Cardiac muscle cell (in vitro differentiated cells and primary cell): ENCODE measurements around the gene PIPOX. TPM values are rescaled to one million over a fixed set of nuclear protein-coding genes. Genes with fewer than 3 reads are reported as not detected.
"Not testable (repeated sequence)": the region's sequence is repeated elsewhere in the genome, so short reads cannot be mapped to it uniquely, and the experiment has no call there.

Experiments
- DNase-seq, 2 donors: peaks; one replicate each; pipeline versions ENCODE4 v3.0.0 to v3.0.0-alpha.2; 2010 to 2017; ENCODE audit warnings: low read depth in 1 of 2, low spot score in 1 of 2
- H3K27ac ChIP-seq: fragments of 200-600 bp; sonication (generic); 2 replicates; pipeline ENCODE4 v1.5.1; 2016
- H3K27me3 ChIP-seq: fragments of 200-600 bp; sonication (generic); 2 replicates; pipeline ENCODE4 v1.6.0; 2016; ENCODE audit warnings: control low read depth
- H3K36me3 ChIP-seq: fragments of 200-600 bp; sonication (generic); 2 replicates; pipeline ENCODE4 v1.5.1; 2016; ENCODE audit warnings: control low read depth
- H3K4me1 ChIP-seq: fragments of 200-600 bp; sonication (generic); 2 replicates; pipeline ENCODE4 v1.8.1; 2017; ENCODE audit warnings: low read depth, mild to moderate bottlenecking, mixed run types
- H3K4me3 ChIP-seq: fragments of 200-600 bp; sonication (generic); 2 replicates; pipeline ENCODE4 v1.5.1; 2016; ENCODE audit warnings: mild to moderate bottlenecking
- H3K9me3 ChIP-seq: fragments of 200-600 bp; sonication (generic); 2 replicates; pipeline ENCODE4 v1.5.1; 2017; ENCODE audit warnings: low read depth, mild to moderate bottlenecking, control low read depth
- CTCF ChIP-seq: IDR thresholded peaks from 2 replicates; pipeline ENCODE4 v1.5.1; 2012; ENCODE audit warnings: low read depth, mild to moderate bottlenecking, low read length
- polyA plus RNA-seq: library from polyadenylated mRNA; unstranded; fragments of >200 nt; fragmentation: Nextera tagmentation; extraction: Ambion mirVana; gene quantifications from 2 replicates; pipeline ENCODE4 v1.2.1, GENCODE V29; 2016
- total RNA-seq: library from RNA; depleted of rRNA; stranded (reverse); fragments of >200 nt; gene quantifications from 2 replicates; pipeline ENCODE4 v1.2.3, GENCODE V29; 2016

The PIPOX gene
- total and polyA plus RNA-seq, 2 experiments from 2014 or later: 5.3 to 6.5 TPM

- no peak for TF ChIP-seq CTCF
These were observed 37.4 kb downstream of the PIPOX start for GRCh38 chr17:29080323-29080722.

GRCh38 chr17:29080965-29081364, 38.0 kb downstream of the PIPOX start:
- Histone ChIP-seq H3K4me1 (no peaks in the 10 kb centered on the region), H3K27me3 (no peaks in the 10 kb centered on the region), H3K27ac (no peak overlapping the region), H3K36me3 (peaks cover 61% of the 10 kb centered on the region), H3K4me3 (no peak overlapping the region), H3K9me3 (no peaks in the 10 kb centered on the region)
- no peak for TF ChIP-seq CTCF
- no peak for DNase-seq

More at GRCh38 chr17:29080323-29080722, 37.4 kb downstream of the PIPOX start:
- no peak for DNase-seq
- Histone ChIP-seq H3K36me3 (peaks cover 60% of the 10 kb centered on the region), H3K9me3 (no peaks in the 10 kb centered on the region), H3K4me3 (no peak overlapping the region), H3K27ac (no peak overlapping the region), H3K4me1 (no peaks in the 10 kb centered on the region), H3K27me3 (no peaks in the 10 kb centered on the region)

GRCh38 chr17:29084541-29085146, 41.7 kb downstream of the PIPOX start:
- no peak for DNase-seq
- H3K36me3 ChIP-seq: peaks cover 61% of the 10 kb centered on the region
- H3K27ac ChIP-seq: no peak overlapping the region
- no peak overlapping the region for H3K4me3 ChIP-seq
- TF ChIP-seq CTCF: no peak
- no peaks in the 10 kb centered on the region for H3K4me1 ChIP-seq
- H3K9me3 ChIP-seq: no peaks in the 10 kb centered on the region
- no peaks in the 10 kb centered on the region for H3K27me3 ChIP-seq

- H3K36me3 ChIP-seq: peaks cover 62% of the 10 kb centered on the region
- H3K9me3 ChIP-seq: no peaks in the 10 kb centered on the region
- H3K4me1 ChIP-seq: no peaks in the 10 kb centered on the region
- no peak for DNase-seq
- no peak overlapping the region for H3K4me3 ChIP-seq
- H3K27ac ChIP-seq: no peak overlapping the region
- no peak for TF ChIP-seq CTCF
- H3K27me3 ChIP-seq: no peaks in the 10 kb centered on the region
These were observed 42.3 kb downstream of the PIPOX start for GRCh38 chr17:29085223-29085622.

GRCh38 chr17:29086628-29087332, 43.8 kb downstream of the PIPOX start:
- Histone ChIP-seq H3K4me1 (no peaks in the 10 kb centered on the region), H3K4me3 (no peak overlapping the region), H3K36me3 (peaks cover 70% of the 10 kb centered on the region), H3K9me3 (no peaks in the 10 kb centered on the region), H3K27me3 (no peaks in the 10 kb centered on the region), H3K27ac (no peak overlapping the region)
- no peak for DNase-seq
- TF ChIP-seq CTCF: no peak

GRCh38 chr17:29088782-29089181, 45.8 kb downstream of the PIPOX start:
- not testable (repeated sequence) for H3K9me3 ChIP-seq
- peaks cover 78% of the 10 kb centered on the region for H3K36me3 ChIP-seq

More at GRCh38 chr17:29088782-29089181, 45.8 kb downstream of the PIPOX start:
- H3K4me3 ChIP-seq, H3K27ac ChIP-seq, H3K27me3 ChIP-seq, H3K4me1 ChIP-seq, DNase-seq: not testable (repeated sequence)
